ENCODE results near the gene ERAP2. TPM values are rescaled to one million over a fixed set of nuclear protein-coding genes. Genes with fewer than 3 reads are reported as not detected.

The ERAP2 gene
- total RNA-seq, 1 donor from 2014 or later: 16.5 TPM

GRCh38 chr5:96844481-96844990, 31.8 kb upstream of the ERAP2 start:
- Histone ChIP-seq H3K27ac (no peak overlapping the region), H3K4me1 (no peaks in the 10 kb centered on the region), H3K4me3 (no peak overlapping the region), H3K9me3 (no peaks in the 10 kb centered on the region), H3K27me3 (no peaks in the 10 kb centered on the region), H3K36me3 (no peaks in the 10 kb centered on the region)
- DNase-seq (ENCODE audit: extremely low spot score in 2 of 2): no peak
- intact Hi-C loops (cut with DNase I): no loop called here
- TF ChIP-seq, protein P1, sequence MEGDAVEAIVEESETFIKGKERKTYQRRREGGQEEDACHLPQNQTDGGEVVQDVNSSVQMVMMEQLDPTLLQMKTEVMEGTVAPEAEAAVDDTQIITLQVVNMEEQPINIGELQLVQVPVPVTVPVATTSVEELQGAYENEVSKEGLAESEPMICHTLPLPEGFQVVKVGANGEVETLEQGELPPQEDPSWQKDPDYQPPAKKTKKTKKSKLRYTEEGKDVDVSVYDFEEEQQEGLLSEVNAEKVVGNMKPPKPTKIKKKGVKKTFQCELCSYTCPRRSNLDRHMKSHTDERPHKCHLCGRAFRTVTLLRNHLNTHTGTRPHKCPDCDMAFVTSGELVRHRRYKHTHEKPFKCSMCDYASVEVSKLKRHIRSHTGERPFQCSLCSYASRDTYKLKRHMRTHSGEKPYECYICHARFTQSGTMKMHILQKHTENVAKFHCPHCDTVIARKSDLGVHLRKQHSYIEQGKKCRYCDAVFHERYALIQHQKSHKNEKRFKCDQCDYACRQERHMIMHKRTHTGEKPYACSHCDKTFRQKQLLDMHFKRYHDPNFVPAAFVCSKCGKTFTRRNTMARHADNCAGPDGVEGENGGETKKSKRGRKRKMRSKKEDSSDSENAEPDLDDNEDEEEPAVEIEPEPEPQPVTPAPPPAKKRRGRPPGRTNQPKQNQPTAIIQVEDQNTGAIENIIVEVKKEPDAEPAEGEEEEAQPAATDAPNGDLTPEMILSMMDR (IDR thresholded peaks at IDR 0.05): no peak
- TF ChIP-seq POLR2A (IDR thresholded peaks at IDR 0.05): no peak
- no peak for TF ChIP-seq POLR2AphosphoS5 (IDR thresholded peaks at IDR 0.05; ENCODE audit: insufficient read depth in 1 of 2, low read depth in 1 of 2)

DNA sequence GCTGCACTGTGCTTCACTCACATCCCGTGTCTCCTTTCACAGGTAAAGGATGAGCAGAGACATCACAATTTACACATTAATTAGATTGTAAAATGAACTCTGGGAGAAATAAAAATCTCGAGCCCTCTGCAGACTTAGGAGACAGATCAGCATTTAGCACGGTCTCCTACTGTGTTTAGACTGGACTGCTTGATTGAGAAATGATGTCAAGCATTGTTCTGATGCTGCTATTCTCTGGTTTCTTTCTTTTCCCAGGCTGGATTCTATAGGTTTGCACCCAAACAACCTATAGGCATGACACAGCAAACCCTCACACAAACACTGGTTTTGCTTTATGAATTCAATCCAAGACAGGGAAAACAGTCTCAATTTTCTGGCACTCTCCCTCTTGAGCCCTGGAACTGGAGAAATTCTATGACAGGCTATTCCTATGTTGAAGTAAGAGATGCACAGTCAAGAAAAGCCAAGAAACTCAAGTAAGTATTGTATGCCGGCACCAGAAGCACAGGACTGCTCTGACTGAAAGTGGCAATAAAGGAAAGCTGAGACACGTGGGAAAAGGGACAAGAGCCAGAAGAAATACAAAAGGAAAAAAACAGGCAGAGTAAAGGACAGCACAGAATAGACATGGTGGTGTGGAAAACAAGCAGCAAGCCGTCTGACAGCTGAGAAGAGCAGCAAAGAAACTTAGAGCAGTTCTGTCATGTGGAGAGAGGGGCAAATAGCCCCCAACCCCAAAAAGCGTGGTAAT, 24.8 kb upstream of the ERAP2 start:
- intact Hi-C loops (cut with DNase I): no loop called here
- H3K36me3 ChIP-seq: no peaks in the 10 kb centered on the region
- no peaks in the 10 kb centered on the region for H3K4me1 ChIP-seq
- H3K9me3 ChIP-seq: no peaks in the 10 kb centered on the region
- TF ChIP-seq, protein P1 (IDR thresholded peaks at IDR 0.05): no peak
- TF ChIP-seq POLR2AphosphoS5 (IDR thresholded peaks at IDR 0.05; ENCODE audit: insufficient read depth in 1 of 2, low read depth in 1 of 2): no peak
- no peak for TF ChIP-seq POLR2A (IDR thresholded peaks at IDR 0.05)
- H3K27me3 ChIP-seq: no peaks in the 10 kb centered on the region
- no peak overlapping the region for H3K27ac ChIP-seq
- DNase-seq (ENCODE audit: extremely low spot score in 2 of 2): no peak
- H3K4me3 ChIP-seq: no peak overlapping the region

DNA sequence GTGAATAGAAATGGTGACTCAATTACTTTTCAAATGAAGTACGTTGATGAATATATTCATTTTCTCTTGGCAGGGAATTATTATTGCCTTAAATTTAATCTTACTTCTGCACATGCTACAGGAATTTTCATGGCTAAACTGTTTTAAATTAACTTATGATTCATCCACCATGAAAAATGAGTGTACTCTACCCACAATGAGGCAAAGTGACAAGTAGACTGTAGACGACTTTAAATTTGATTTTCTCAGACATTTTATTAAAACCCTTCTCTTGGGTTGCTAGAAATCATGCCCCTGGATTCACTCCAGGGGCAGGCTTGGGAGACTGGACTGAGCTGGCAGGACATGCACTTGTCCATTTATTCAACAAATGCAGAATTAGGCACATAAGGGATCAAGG, 23.5 kb upstream of the ERAP2 start:
- no peaks in the 10 kb centered on the region for H3K27me3 ChIP-seq
- TF ChIP-seq POLR2AphosphoS5 (IDR thresholded peaks at IDR 0.05; ENCODE audit: insufficient read depth in 1 of 2, low read depth in 1 of 2) (no peak), POLR2A (IDR thresholded peaks at IDR 0.05) (no peak)
- TF ChIP-seq, protein P1 (IDR thresholded peaks at IDR 0.05): no peak
- H3K36me3 ChIP-seq: no peaks in the 10 kb centered on the region
- DNase-seq (ENCODE audit: extremely low spot score in 2 of 2): no peak
- no peaks in the 10 kb centered on the region for H3K4me1 ChIP-seq
- H3K4me3 ChIP-seq: no peak overlapping the region
- no peak overlapping the region for H3K27ac ChIP-seq
- H3K9me3 ChIP-seq: no peaks in the 10 kb centered on the region
- intact Hi-C loops (cut with DNase I): no loop called here

GRCh38 chr5:96854067-96854466, 22.2 kb upstream of the ERAP2 start:
- TF ChIP-seq POLR2AphosphoS5 (IDR thresholded peaks at IDR 0.05; ENCODE audit: insufficient read depth in 1 of 2, low read depth in 1 of 2): no peak
- no peak for TF ChIP-seq POLR2A (IDR thresholded peaks at IDR 0.05)
- TF ChIP-seq, protein P1 (IDR thresholded peaks at IDR 0.05): no peak
- Histone ChIP-seq H3K27ac (no peak overlapping the region), H3K27me3 (no peaks in the 10 kb centered on the region), H3K4me3 (no peak overlapping the region), H3K4me1 (no peaks in the 10 kb centered on the region), H3K36me3 (no peaks in the 10 kb centered on the region), H3K9me3 (no peaks in the 10 kb centered on the region)
- no peak for DNase-seq (ENCODE audit: extremely low spot score in 2 of 2)
- intact Hi-C loops (cut with DNase I): no loop called here
